ENCODE measurements around the gene LCE2B. TPM values are rescaled to one million over a fixed set of nuclear protein-coding genes. Genes with fewer than 3 reads are reported as not detected.

The LCE2B gene
- total RNA-seq, 4 donors from 2014 or later: not detected

DNA sequence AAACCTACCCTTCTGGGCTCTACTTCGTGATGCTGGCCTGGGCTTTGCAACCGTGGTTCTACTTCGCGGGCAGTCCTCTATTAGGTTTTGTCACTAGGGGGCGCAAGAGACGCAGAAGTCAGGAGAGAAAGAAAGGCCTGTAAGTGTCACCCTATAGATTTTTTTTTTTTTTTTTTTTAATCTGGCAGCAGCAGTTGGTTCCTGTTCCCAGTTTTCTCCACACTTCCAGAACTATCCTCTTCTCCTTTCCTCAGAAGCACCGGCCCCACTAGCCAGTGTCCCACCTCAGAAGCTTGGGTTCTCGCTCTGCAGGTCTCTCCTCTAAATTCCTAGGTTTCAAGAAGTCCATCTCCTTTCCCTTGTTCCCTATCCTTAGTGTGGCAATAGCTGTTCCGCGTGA lies 31.8 kb upstream of the LCE2B start:
- TF ChIP-seq, protein P1, sequence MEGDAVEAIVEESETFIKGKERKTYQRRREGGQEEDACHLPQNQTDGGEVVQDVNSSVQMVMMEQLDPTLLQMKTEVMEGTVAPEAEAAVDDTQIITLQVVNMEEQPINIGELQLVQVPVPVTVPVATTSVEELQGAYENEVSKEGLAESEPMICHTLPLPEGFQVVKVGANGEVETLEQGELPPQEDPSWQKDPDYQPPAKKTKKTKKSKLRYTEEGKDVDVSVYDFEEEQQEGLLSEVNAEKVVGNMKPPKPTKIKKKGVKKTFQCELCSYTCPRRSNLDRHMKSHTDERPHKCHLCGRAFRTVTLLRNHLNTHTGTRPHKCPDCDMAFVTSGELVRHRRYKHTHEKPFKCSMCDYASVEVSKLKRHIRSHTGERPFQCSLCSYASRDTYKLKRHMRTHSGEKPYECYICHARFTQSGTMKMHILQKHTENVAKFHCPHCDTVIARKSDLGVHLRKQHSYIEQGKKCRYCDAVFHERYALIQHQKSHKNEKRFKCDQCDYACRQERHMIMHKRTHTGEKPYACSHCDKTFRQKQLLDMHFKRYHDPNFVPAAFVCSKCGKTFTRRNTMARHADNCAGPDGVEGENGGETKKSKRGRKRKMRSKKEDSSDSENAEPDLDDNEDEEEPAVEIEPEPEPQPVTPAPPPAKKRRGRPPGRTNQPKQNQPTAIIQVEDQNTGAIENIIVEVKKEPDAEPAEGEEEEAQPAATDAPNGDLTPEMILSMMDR (IDR thresholded peaks at IDR 0.05): peak; percentile 36 to 63 (median 53)
- TF ChIP-seq POLR2AphosphoS5 (IDR thresholded peaks at IDR 0.05) (no peak), POLR2A (IDR thresholded peaks at IDR 0.05) (no peak), EP300 (IDR thresholded peaks at IDR 0.05; ENCODE audit: low read depth) (no peak)
- DNase-seq: peak; percentile 35
- H3K9me3 ChIP-seq: no peaks in the 10 kb centered on the region
- H3K27ac ChIP-seq: no peak overlapping the region
- in situ Hi-C loops (cut with MboI; ENCODE audit: low pct_ligation_motif_present in 1 of 4, low pct_unique_long_range_greater_than_20kb in 1 of 4, low sequenced_read_pairs in 3 of 4): no loop called here
- H3K36me3 ChIP-seq: no peaks in the 10 kb centered on the region
- no peaks in the 10 kb centered on the region for H3K4me1 ChIP-seq
- no peak overlapping the region for H3K4me3 ChIP-seq
- 28 to 33% methylated on average over 9 to 10 of the region's 10 CpGs for WGBS, 2 donors (ENCODE audit: low coverage in 1 of 2)
- intact Hi-C loops (cut with DNase I; ENCODE audit: low total_unique reads): loop anchor here (10.0 kb wide), 1 partner anchor 571 kb away; no protein-coding TSS in a partner anchor
- H3K27me3 ChIP-seq: no peaks in the 10 kb centered on the region

DNA sequence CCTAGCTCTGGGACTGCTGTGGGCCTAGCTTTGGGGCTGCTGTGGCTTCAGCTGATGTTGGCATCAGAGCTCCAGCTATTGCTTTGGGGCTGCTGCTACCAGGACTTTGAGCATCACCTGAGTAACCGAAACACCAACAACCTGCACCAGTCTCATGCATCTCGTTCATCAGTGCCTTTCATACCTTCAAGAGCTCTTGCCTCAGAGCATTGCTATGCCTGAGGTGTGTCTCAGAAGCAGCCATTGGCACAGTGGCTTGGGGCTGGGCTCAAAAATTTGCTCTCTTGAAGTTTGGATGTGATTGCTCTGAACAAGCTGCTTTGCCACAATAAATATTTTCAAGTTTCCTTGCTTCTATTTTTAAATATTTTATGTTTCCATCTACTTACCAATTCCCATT lies 29.5 kb upstream of the LCE2B start:
- DNase-seq: no peak
- no peak overlapping the region for H3K4me3 ChIP-seq
- no peaks in the 10 kb centered on the region for H3K27me3 ChIP-seq
- no peaks in the 10 kb centered on the region for H3K9me3 ChIP-seq
- 53% methylated on average over 2 of the region's 2 CpGs; no CpG with 5 or more reads in 1 of the 2 donors for WGBS, 2 donors (ENCODE audit: low coverage in 1 of 2)
- no peaks in the 10 kb centered on the region for H3K36me3 ChIP-seq
- TF ChIP-seq EP300 (IDR thresholded peaks at IDR 0.05; ENCODE audit: low read depth): no peak
- TF ChIP-seq, protein P1 (IDR thresholded peaks at IDR 0.05): no peak
- TF ChIP-seq POLR2AphosphoS5 (IDR thresholded peaks at IDR 0.05): no peak
- no peak for TF ChIP-seq POLR2A (IDR thresholded peaks at IDR 0.05)
- no peak overlapping the region for H3K27ac ChIP-seq
- no peaks in the 10 kb centered on the region for H3K4me1 ChIP-seq
- in situ Hi-C loops (cut with MboI; ENCODE audit: low pct_ligation_motif_present in 1 of 4, low pct_unique_long_range_greater_than_20kb in 1 of 4, low sequenced_read_pairs in 3 of 4): no loop called here
- intact Hi-C loops (cut with DNase I; ENCODE audit: low total_unique reads): loop anchor here (10.0 kb wide), 1 partner anchor 568 kb away; no protein-coding TSS in a partner anchor

DNA sequence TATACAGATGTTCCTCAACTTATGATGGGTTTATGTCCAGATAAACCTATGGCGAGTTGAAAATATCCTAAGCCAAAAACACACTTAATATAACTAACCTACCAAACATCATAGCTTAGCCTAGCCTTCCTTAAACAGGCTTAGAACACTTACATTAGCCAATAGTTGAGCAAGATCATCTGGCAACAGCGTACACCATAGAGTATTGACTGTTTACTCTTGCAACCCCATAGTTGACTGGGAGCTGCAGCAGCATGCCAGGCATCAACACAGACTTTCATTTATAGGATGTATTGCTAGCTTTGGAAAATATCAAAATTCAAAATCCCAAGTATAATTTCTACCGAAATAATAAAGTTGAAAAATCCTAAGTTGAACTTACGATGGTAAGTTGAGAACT lies 28.2 kb upstream of the LCE2B start:
- Histone ChIP-seq H3K4me1 (no peaks in the 10 kb centered on the region), H3K36me3 (no peaks in the 10 kb centered on the region), H3K4me3 (no peak overlapping the region), H3K27me3 (no peaks in the 10 kb centered on the region), H3K27ac (no peak overlapping the region), H3K9me3 (no peaks in the 10 kb centered on the region)
- WGBS, 2 donors (ENCODE audit: low coverage in 1 of 2): 76 to 90% methylated on average over 2 to 4 of the region's 4 CpGs
- intact Hi-C loops (cut with DNase I; ENCODE audit: low total_unique reads) (loop anchor here (10.0 kb wide), 1 partner anchor 567 kb away; no protein-coding TSS in a partner anchor), in situ Hi-C loops (cut with MboI; ENCODE audit: low pct_ligation_motif_present in 1 of 4, low pct_unique_long_range_greater_than_20kb in 1 of 4, low sequenced_read_pairs in 3 of 4) (no loop called here)
- TF ChIP-seq POLR2AphosphoS5 (IDR thresholded peaks at IDR 0.05) (no peak), EP300 (IDR thresholded peaks at IDR 0.05; ENCODE audit: low read depth) (no peak), POLR2A (IDR thresholded peaks at IDR 0.05) (no peak)
- TF ChIP-seq, protein P1 (IDR thresholded peaks at IDR 0.05): no peak
- DNase-seq: no peak

DNA sequence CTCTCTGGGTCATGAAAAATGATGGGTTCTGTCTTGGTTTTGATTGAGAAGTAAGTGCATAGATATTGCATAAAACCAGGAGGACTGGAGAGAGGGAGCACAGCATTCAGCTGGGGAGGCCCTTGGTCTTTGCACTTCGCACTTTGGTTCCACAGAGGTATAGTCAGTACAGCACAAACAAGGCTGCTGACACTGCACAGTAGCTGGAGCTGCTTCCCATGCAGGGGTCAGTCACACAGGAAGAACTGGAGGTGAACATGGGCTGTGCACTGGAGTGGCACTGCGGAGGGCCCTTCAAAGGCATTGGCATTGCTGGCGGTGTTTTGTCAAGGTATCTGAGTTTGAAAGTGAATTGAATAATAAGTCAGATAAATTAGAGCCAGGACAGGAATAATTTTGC lies 27.3 kb upstream of the LCE2B start:
- no peak for DNase-seq
- no peak overlapping the region for H3K27ac ChIP-seq
- no peaks in the 10 kb centered on the region for H3K36me3 ChIP-seq
- TF ChIP-seq, protein P1 (IDR thresholded peaks at IDR 0.05): no peak
- TF ChIP-seq POLR2A (IDR thresholded peaks at IDR 0.05) (no peak), POLR2AphosphoS5 (IDR thresholded peaks at IDR 0.05) (no peak), EP300 (IDR thresholded peaks at IDR 0.05; ENCODE audit: low read depth) (no peak)
- in situ Hi-C loops (cut with MboI; ENCODE audit: low pct_ligation_motif_present in 1 of 4, low pct_unique_long_range_greater_than_20kb in 1 of 4, low sequenced_read_pairs in 3 of 4) (no loop called here), intact Hi-C loops (cut with DNase I; ENCODE audit: low total_unique reads) (loop anchor here (10.0 kb wide), 1 partner anchor 566 kb away; no protein-coding TSS in a partner anchor)
- H3K4me3 ChIP-seq: no peak overlapping the region
- no peaks in the 10 kb centered on the region for H3K27me3 ChIP-seq
- no peaks in the 10 kb centered on the region for H3K9me3 ChIP-seq
- no peaks in the 10 kb centered on the region for H3K4me1 ChIP-seq
- WGBS, 2 donors (ENCODE audit: low coverage in 1 of 2): 75 to 95% methylated on average over 2 to 3 of the region's 3 CpGs

Measured in transverse colon (tissue), 4 donors.